HepG2 (cell line): ENCODE results near the gene RPS28. TPM values are rescaled to one million over a fixed set of nuclear protein-coding genes. Genes with fewer than 3 reads are reported as not detected.

Experiments
- ATF1 ChIP-seq: IDR thresholded peaks from 2 replicates; pipeline ENCODE4 v1.6.1; 2016; ENCODE audit warnings: mild to moderate bottlenecking, control low read depth
- ERF ChIP-seq: IDR thresholded peaks from 2 replicates; pipeline ENCODE4 v1.6.1; 2018; ENCODE audit warnings: missing biosample characterization, missing genetic modification reagents
- KMT2A ChIP-seq: sonication (generic); formaldehyde crosslinking; IDR thresholded peaks from 2 replicates; pipeline ENCODE4 v1.4.0; 2020; ENCODE audit warnings: missing genetic modification reagents
- MEIS1 ChIP-seq: sonication (generic); formaldehyde crosslinking; IDR thresholded peaks from 2 replicates; pipeline ENCODE4 v1.9.0; 2021; ENCODE audit warnings: mild to moderate bottlenecking, missing genetic modification reagents, moderate library complexity, borderline replicate concordance
- MXD4 ChIP-seq: IDR thresholded peaks from 2 replicates; pipeline ENCODE4 v1.6.1; 2016; ENCODE audit warnings: mild to moderate bottlenecking, missing biosample characterization, missing genetic modification reagents
- NFE2 ChIP-seq: sonication (generic); formaldehyde crosslinking; IDR thresholded peaks from 2 replicates; pipeline ENCODE4 v1.4.0; 2020; ENCODE audit warnings: missing genetic modification reagents
- TERF1 ChIP-seq: sonication (generic); formaldehyde crosslinking; IDR thresholded peaks from 2 replicates; pipeline ENCODE4 v1.8.0; 2022; ENCODE audit warnings: mild to moderate bottlenecking, missing genetic modification reagents, moderate library complexity
- THAP11 ChIP-seq: IDR thresholded peaks from 2 replicates; pipeline ENCODE4 v1.6.1; 2016; ENCODE audit warnings: missing biosample characterization, missing genetic modification reagents
- ZBTB3 ChIP-seq: sonication (generic); formaldehyde crosslinking; IDR thresholded peaks from 2 replicates; pipeline ENCODE4 v1.4.0; 2020; ENCODE audit warnings: low read depth, mild to moderate bottlenecking, moderate library complexity, missing genetic modification reagents, borderline replicate concordance
- ZFAT ChIP-seq: sonication (generic); formaldehyde crosslinking; conservative IDR thresholded peaks from 2 replicates; pipeline ENCODE4 v1.8.1; 2023; ENCODE audit warnings: missing genetic modification reagents, inconsistent platforms
- ZFP1 ChIP-seq: IDR thresholded peaks from 2 replicates; pipeline ENCODE4 v1.6.1; 2016
- ZFP36L2 ChIP-seq: sonication (generic); formaldehyde crosslinking; IDR thresholded peaks from 2 replicates; pipeline ENCODE4 v1.4.0; 2020; ENCODE audit warnings: missing genetic modification reagents
- ZNF367 ChIP-seq: sonication (generic); formaldehyde crosslinking; IDR thresholded peaks from 2 replicates; pipeline ENCODE4 v1.4.0; 2020; ENCODE audit warnings: missing genetic modification reagents, borderline replicate concordance
- ZNF614 ChIP-seq: IDR thresholded peaks from 2 replicates; pipeline ENCODE4 v1.6.1; 2018; ENCODE audit warnings: missing biosample characterization, missing genetic modification reagents, inconsistent platforms, borderline replicate concordance
- polyA plus RNA-seq, 8 experiments: library from polyadenylated mRNA; depleted of rRNA in 3 of 8; stranded (reverse) in 7 of 8; unstranded in 1 of 8; fragments of >200 nt; fragmentation: Illumina TruSeq in 4 of 8; extraction: Trizol in 4 of 8; gene quantifications; 2 replicates each; pipeline versions ENCODE4 v1.2.1 to v1.2.3, GENCODE V29; 2011 to 2016; ENCODE audit warnings: low read depth in 4 of 8, missing spikeins in 1 of 8, mixed read lengths in 1 of 8; ENCODE audit not compliant: insufficient read depth in 1 of 8
- total RNA-seq, 5 experiments: library from RNA; depleted of rRNA; stranded (reverse); fragments of >200 nt; fragmentation: Illumina TruSeq; extraction: Trizol; gene quantifications; 2 replicates each; pipeline ENCODE4 v1.2.3, GENCODE V29; 2016; ENCODE audit warnings: low read depth in 1 of 5
- TF ChIP-seq, protein P1 (sequence below): sonication (generic); formaldehyde crosslinking; IDR thresholded peaks from 2 replicates; pipeline ENCODE4 v1.4.0; 2020; ENCODE audit warnings: mild to moderate bottlenecking, missing genetic modification reagents
- TF ChIP-seq, protein P2 (sequence below): sonication (generic); formaldehyde crosslinking; IDR thresholded peaks from 2 replicates; pipeline ENCODE4 v1.5.0; 2020; ENCODE audit warnings: missing genetic modification reagents, mild to moderate bottlenecking, borderline replicate concordance
- TF ChIP-seq, protein P3 (sequence below): fragments of 450-650 bp; IDR thresholded peaks from 2 replicates; pipeline ENCODE4 v1.6.1; 2017; ENCODE audit warnings: mild to moderate bottlenecking
- TF ChIP-seq, protein P4 (sequence below): sonication (generic); formaldehyde crosslinking; IDR thresholded peaks from 2 replicates; pipeline ENCODE4 v1.4.0; 2020; ENCODE audit warnings: missing genetic modification reagents
- TF ChIP-seq, protein P5 (sequence below): sonication (generic); formaldehyde crosslinking; IDR thresholded peaks from 2 replicates; pipeline ENCODE4 v1.4.0; 2020; ENCODE audit warnings: mild to moderate bottlenecking, low read depth, missing genetic modification reagents

RPS28 gene
- total and polyA plus RNA-seq, 2 of the 13 experiments (the other 11 are each of a cell fraction or from before 2014, with no cell fraction given), result 281 to 545 TPM

DNA sequence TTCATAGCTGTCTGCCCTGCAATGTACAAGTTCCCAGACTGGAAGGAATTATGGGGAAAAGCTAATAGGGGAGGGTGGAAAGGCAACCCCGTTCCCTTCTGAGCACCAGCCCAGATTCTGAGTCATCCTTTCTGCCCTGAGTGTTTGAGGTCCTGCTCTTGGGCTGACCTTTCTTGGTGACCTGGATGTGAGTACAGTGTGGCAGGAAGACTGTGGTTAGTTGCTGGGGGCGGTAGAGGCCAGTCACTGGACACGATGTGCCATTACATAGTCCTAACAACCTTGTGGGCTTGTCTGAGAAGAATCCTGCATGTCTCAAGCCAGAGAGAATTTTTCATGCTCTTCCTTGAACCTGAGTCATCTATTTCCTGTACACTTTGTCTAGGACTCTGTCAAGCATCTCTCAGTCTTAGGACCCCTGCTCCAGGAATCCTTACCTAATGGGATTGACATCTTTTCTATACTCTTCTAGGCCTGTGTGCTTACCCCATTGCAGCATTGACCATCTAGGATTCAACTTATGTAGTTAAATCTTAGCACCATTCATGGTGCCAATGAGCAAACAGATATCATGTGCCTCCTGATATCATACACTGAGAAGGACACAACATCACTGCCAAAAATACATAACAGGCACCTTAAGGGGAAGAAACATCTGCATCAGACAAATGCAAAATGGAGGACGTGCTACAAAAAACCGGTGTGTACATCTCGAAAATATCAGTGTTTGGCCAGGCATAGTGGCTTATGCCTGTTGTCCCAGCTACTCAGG is 34.5 kb downstream of the RPS28 start (continued):
- TF ChIP-seq, protein P1, sequence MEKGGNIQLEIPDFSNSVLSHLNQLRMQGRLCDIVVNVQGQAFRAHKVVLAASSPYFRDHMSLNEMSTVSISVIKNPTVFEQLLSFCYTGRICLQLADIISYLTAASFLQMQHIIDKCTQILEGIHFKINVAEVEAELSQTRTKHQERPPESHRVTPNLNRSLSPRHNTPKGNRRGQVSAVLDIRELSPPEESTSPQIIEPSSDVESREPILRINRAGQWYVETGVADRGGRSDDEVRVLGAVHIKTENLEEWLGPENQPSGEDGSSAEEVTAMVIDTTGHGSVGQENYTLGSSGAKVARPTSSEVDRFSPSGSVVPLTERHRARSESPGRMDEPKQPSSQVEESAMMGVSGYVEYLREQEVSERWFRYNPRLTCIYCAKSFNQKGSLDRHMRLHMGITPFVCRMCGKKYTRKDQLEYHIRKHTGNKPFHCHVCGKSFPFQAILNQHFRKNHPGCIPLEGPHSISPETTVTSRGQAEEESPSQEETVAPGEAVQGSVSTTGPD, result no peak
- TF ChIP-seq, protein P2, sequence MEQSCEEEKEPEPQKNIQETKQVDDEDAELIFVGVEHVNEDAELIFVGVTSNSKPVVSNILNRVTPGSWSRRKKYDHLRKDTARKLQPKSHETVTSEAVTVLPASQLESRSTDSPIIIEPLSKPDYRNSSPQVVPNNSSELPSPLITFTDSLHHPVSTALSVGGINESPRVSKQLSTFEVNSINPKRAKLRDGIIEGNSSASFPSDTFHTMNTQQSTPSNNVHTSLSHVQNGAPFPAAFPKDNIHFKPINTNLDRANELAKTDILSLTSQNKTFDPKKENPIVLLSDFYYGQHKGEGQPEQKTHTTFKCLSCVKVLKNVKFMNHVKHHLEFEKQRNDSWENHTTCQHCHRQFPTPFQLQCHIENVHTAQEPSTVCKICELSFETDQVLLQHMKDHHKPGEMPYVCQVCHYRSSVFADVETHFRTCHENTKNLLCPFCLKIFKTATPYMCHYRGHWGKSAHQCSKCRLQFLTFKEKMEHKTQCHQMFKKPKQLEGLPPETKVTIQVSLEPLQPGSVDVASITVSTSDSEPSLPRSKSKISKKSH, result no peak
- TF ChIP-seq THAP11 (CRISPR knock-in tag), result 0 out of 2 replicates have a peak, but pooled peaks have one; percentile 17
- TF ChIP-seq ZNF367 (CRISPR knock-in tag), result no peak
- TF ChIP-seq MEIS1 (CRISPR knock-in tag), result no peak
- no peak for TF ChIP-seq TERF1 (CRISPR knock-in tag)
- TF ChIP-seq NFE2 (CRISPR knock-in tag), result no peak
- 0 out of 2 replicates have a peak, but pooled peaks have one; percentile 28 for TF ChIP-seq ZNF614 (CRISPR knock-in tag)
- no peak for TF ChIP-seq ZFP1 (CRISPR knock-in tag)
- TF ChIP-seq, protein P3, sequence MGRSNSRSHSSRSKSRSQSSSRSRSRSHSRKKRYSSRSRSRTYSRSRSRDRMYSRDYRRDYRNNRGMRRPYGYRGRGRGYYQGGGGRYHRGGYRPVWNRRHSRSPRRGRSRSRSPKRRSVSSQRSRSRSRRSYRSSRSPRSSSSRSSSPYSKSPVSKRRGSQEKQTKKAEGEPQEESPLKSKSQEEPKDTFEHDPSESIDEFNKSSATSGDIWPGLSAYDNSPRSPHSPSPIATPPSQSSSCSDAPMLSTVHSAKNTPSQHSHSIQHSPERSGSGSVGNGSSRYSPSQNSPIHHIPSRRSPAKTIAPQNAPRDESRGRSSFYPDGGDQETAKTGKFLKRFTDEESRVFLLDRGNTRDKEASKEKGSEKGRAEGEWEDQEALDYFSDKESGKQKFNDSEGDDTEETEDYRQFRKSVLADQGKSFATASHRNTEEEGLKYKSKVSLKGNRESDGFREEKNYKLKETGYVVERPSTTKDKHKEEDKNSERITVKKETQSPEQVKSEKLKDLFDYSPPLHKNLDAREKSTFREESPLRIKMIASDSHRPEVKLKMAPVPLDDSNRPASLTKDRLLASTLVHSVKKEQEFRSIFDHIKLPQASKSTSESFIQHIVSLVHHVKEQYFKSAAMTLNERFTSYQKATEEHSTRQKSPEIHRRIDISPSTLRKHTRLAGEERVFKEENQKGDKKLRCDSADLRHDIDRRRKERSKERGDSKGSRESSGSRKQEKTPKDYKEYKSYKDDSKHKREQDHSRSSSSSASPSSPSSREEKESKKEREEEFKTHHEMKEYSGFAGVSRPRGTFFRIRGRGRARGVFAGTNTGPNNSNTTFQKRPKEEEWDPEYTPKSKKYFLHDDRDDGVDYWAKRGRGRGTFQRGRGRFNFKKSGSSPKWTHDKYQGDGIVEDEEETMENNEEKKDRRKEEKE, result no peak
- no peak; the same call in 1 of the 2 replicates for TF ChIP-seq ZBTB3 (CRISPR knock-in tag)
- TF ChIP-seq, protein P4, sequence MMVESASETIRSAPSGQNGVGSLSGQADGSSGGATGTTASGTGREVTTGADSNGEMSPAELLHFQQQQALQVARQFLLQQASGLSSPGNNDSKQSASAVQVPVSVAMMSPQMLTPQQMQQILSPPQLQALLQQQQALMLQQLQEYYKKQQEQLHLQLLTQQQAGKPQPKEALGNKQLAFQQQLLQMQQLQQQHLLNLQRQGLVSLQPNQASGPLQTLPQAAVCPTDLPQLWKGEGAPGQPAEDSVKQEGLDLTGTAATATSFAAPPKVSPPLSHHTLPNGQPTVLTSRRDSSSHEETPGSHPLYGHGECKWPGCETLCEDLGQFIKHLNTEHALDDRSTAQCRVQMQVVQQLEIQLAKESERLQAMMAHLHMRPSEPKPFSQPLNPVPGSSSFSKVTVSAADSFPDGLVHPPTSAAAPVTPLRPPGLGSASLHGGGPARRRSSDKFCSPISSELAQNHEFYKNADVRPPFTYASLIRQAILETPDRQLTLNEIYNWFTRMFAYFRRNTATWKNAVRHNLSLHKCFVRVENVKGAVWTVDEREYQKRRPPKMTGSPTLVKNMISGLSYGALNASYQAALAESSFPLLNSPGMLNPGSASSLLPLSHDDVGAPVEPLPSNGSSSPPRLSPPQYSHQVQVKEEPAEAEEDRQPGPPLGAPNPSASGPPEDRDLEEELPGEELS (CRISPR knock-in tag), result peak; percentile 34; the same call in 1 of the 2 replicates
- no peak for TF ChIP-seq ZFAT (CRISPR knock-in tag)
- no peak for TF ChIP-seq ZFP36L2 (CRISPR knock-in tag)
- TF ChIP-seq KMT2A (CRISPR knock-in tag), result no peak
- TF ChIP-seq, protein P5, sequence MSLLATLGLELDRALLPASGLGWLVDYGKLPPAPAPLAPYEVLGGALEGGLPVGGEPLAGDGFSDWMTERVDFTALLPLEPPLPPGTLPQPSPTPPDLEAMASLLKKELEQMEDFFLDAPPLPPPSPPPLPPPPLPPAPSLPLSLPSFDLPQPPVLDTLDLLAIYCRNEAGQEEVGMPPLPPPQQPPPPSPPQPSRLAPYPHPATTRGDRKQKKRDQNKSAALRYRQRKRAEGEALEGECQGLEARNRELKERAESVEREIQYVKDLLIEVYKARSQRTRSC (CRISPR knock-in tag), result no peak
- TF ChIP-seq ATF1 (CRISPR knock-in tag), result no peak
- peak; percentile 87 for TF ChIP-seq ERF (CRISPR knock-in tag)
- TF ChIP-seq MXD4 (CRISPR knock-in tag), result no peak
